Measurements from ENCODE around the gene HOXA6.

HOXA6 gene

GRCh38 chr7:27107391-27108381, 39.9 kb downstream of the HOXA6 start:
- no peak for DNase-seq

GRCh38 chr7:27106901-27107240, 40.7 kb downstream of the HOXA6 start:
- no peak for DNase-seq

- peak; percentile 13 to 36 for DNase-seq
Measured at GRCh38 chr7:27106181-27106900, 41.2 kb downstream of the HOXA6 start.

GRCh38 chr7:27105301-27106031, 42.1 kb downstream of the HOXA6 start:
- DNase-seq: no peak

- no peak for DNase-seq
Measured at GRCh38 chr7:27104341-27105058, 43.1 kb downstream of the HOXA6 start.

GRCh38 chr7:27103489-27104226, 43.9 kb downstream of the HOXA6 start:
- DNase-seq: no peak

- DNase-seq: no peak
Measured at GRCh38 chr7:27102581-27103442, 44.8 kb downstream of the HOXA6 start, which contains the start of gene HOXA2. HOXA2 (minus strand) TSS chr7:27102683; CDS start chr7:27102500, 183 bp downstream.

- DNase-seq: no peak
Measured at GRCh38 chr7:27101957-27102580, 45.5 kb downstream of the HOXA6 start.

GRCh38 chr7:27101171-27101956, 46.2 kb downstream of the HOXA6 start:
- DNase-seq: no peak

GRCh38 chr7:27100694-27101170, 46.8 kb downstream of the HOXA6 start:
- DNase-seq: no peak

GRCh38 chr7:27099453-27100370, 47.9 kb downstream of the HOXA6 start:
- no peak for DNase-seq

- DNase-seq: no peak
Measured at GRCh38 chr7:27098578-27099451, 48.8 kb downstream of the HOXA6 start.

- DNase-seq: no peak
Measured at GRCh38 chr7:27097686-27098577, 49.6 kb downstream of the HOXA6 start.

- peak in 1 of 2 experiments; percentile 26 for DNase-seq
Measured at GRCh38 chr7:27096768-27097514, 50.6 kb downstream of the HOXA6 start.

All from NCI-H524 (cell line).